ENCODE results near the gene GSN.
A peak's percentile ranks its signal among the peaks of the same experiment; 100 is the strongest.

Gene GSN

GRCh38 chr9:121295662-121296191 is 27.8 kb downstream of the GSN start:
- H3K4me3 ChIP-seq (replicated peaks; ENCODE audit: low read depth, low read length), result no peak overlapping the region
- TF ChIP-seq CTCF (IDR thresholded peaks at IDR 0.05; ENCODE audit: low read length, missing control alignments), result no peak
- DNase-seq (ENCODE audit: low read depth), result no peak

DNA sequence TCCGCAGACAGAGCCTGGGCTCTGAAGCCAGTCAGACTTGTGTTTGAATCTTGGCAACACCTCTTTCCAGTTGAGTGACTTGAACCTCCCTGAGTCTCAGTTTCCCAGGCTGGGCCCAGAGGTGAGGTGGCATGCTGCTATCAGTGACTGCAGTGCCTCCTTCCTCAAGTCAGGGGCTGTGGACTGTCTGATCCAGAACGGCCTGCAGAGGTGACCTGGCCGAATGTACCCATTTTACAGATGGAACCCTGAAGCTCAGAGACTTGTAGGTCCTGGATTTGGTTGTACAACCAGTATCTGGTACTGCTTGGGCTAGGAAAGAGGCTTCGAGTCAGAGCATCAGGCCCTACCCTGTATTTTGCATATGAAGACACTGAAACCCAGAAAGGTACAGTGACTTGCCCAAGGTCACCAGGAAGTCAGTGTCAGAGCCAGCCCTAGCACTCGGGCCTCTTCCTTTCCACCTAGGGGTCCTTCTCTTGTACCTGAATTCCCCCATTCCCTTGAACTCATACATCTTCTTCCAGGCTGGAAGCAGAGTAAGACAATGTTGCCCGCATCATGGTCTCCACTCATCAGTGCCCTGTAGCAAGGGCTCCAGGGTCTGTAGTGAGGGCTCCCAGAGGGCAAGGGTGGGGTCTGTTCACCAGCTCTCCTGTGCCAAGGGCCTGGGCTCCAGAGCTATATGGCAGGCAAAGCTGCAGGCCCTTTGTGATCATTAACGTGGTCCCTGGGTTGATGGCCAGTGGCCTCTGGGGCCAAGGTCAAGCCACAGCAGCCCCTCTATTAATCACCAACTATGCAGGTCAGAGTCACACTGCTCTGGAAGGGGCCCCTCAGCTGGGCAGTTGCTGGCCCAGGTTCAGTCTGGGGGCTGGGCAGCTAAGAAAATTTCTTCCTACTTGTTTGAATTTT is 28.5 kb downstream of the GSN start:
- no peak overlapping the region for H3K4me3 ChIP-seq (replicated peaks; ENCODE audit: low read depth, low read length)
- TF ChIP-seq CTCF (IDR thresholded peaks at IDR 0.05; ENCODE audit: low read length, missing control alignments), result no peak
- DNase-seq (ENCODE audit: low read depth), result no peak

DNA sequence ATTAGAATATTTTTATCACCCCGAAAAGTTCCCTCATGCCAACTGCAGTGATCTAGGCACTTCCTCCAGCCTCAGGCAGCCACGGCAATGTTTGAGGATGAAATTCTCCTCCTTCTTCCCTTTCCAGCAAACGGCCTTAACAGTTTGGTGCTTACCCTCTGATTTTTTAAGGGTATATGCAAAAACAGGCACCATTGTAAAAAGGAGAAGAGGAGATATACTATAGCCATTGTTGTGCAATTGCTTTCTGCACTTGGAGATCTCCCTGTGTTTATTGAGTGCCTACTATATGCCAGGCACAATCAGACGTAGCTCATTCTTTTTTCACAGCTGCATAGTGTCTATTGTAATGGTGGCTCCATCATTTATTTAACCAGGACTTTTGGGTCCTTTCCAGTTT is 29.4 kb downstream of the GSN start:
- no peak for DNase-seq (ENCODE audit: low read depth)
- no peak for TF ChIP-seq CTCF (IDR thresholded peaks at IDR 0.05; ENCODE audit: low read length, missing control alignments)

DNA sequence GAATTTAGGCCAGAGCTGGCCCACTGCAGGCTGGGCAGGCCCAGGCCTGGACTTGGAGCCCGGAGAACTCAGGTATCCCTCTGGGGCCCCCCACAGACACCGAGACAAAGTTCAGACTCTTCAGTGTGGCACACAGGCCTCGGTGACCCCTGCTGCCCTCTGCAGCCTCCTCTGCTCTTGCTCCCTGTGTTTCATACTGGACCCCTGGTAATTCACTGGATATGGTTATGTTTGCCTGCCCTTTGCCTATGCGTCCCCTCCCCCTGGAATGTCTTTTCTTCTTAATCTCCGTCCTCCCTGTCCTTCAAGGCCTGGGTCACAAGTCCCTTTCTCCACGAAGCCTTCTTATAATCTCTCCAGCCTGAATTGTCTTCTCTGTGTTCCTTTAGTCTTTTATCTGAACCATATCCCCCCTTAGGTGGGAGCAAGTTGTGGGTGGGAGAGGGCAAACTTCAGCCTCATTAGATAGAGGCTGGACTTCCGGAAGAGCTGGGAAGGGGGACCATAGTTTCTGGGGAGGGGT is 30.1 kb downstream of the GSN start:
- TF ChIP-seq CTCF (IDR thresholded peaks at IDR 0.05; ENCODE audit: low read length, missing control alignments), result no peak
- no peak overlapping the region for H3K4me3 ChIP-seq (replicated peaks; ENCODE audit: low read depth, low read length)
- DNase-seq (ENCODE audit: low read depth), result no peak

More for the DNA sequence above, 29.4 kb downstream of the GSN start:
- no peak overlapping the region for H3K4me3 ChIP-seq (replicated peaks; ENCODE audit: low read depth, low read length)

- no peak for TF ChIP-seq CTCF (IDR thresholded peaks at IDR 0.05; ENCODE audit: low read length, missing control alignments)
- peak; percentile 80 for DNase-seq (ENCODE audit: low read depth)
- H3K4me3 ChIP-seq (replicated peaks; ENCODE audit: low read depth, low read length), result peak overlapping the region; percentile 55
Measured at GRCh38 chr9:121298689-121299466, 30.9 kb downstream of the GSN start.

DNA sequence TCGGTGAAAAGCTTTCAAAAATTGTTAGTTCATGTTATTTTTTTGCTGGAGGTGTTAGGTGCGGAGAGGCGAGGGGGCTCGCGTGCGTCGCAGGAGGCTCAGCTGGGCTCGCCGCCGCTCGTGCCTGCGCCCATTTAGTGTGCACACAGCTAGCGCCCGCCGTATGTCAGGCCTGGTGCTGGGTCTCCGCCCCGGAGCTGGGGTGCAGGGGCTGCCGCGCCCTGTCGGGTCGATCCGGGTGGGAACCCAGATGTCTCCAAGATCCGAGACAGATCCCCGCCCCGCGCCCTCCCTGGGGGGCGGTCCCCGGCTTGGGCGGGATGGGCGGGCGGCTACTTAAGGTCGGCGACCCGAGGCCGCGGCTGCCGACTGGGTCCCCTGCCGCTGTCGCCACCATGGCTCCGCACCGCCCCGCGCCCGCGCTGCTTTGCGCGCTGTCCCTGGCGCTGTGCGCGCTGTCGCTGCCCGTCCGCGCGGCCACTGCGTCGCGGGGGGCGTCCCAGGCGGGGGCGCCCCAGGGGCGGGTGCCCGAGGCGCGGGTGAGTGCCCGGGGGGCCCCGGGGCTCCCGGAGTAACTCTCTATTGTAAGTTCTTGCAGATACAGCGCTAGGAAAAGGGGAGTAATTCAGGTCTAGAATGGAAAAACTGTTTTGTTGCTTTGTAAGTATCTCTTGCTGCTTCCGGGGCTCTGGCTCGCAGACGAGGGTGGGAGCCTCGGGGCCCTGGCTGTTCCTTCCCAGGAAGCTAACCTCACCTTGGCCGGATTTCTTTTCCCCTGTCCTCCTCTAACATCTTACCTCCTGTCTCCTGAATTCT is 31.7 kb downstream of the GSN start:
- TF ChIP-seq CTCF (IDR thresholded peaks at IDR 0.05; ENCODE audit: low read length, missing control alignments), result no peak
- H3K4me3 ChIP-seq (replicated peaks; ENCODE audit: low read depth, low read length), result peak overlapping the region; percentile 55
- DNase-seq (ENCODE audit: low read depth), result peak; percentile 47

All from fibroblast of pulmonary artery (primary cell).